Trophoblast cell (in vitro differentiated cells and primary cell): ENCODE results near the gene GABRB2.

Experiments
- DNase-seq, 2 donors: peaks; one replicate each; pipeline ENCODE4 v3.0.0-alpha.2; 2016
- H2AFZ ChIP-seq: 2 replicates; pipeline ENCODE4 v1.6.1; 2013; ENCODE audit warnings: low read length, moderate library complexity, mild to moderate bottlenecking; ENCODE audit not compliant: insufficient read depth, poor library complexity
- H2AK5ac ChIP-seq: 2 replicates; pipeline ENCODE4 v1.6.1; 2013; ENCODE audit warnings: mild to moderate bottlenecking, low read length
- H2BK120ac ChIP-seq: 2 replicates; pipeline ENCODE4 v1.6.1; 2013; ENCODE audit warnings: low read length, mild to moderate bottlenecking, moderate library complexity; ENCODE audit not compliant: insufficient read depth, poor library complexity
- H2BK12ac ChIP-seq: 2 replicates; pipeline ENCODE4 v1.6.1; 2013; ENCODE audit warnings: mild to moderate bottlenecking, low read length, moderate library complexity
- H2BK5ac ChIP-seq: 2 replicates; pipeline ENCODE4 v1.6.1; 2013; ENCODE audit warnings: low read length, low read depth, moderate library complexity, mild to moderate bottlenecking; ENCODE audit not compliant: poor library complexity
- H3K14ac ChIP-seq: 2 replicates; pipeline ENCODE4 v1.6.1; 2013; ENCODE audit warnings: mild to moderate bottlenecking, low read length
- H3K18ac ChIP-seq: 2 replicates; pipeline ENCODE4 v1.6.1; 2013; ENCODE audit warnings: mild to moderate bottlenecking, low read length
- H3K23ac ChIP-seq: 2 replicates; pipeline ENCODE4 v1.6.1; 2013; ENCODE audit warnings: low read length
- H3K27ac ChIP-seq: 2 replicates; pipeline ENCODE4 v1.5.1; 2013; ENCODE audit warnings: low read depth, mild to moderate bottlenecking, inconsistent platforms, low read length, moderate library complexity
- H3K27me3 ChIP-seq: 2 replicates; pipeline ENCODE4 v1.6.1; 2013; ENCODE audit warnings: inconsistent platforms, mild to moderate bottlenecking, low read length, moderate library complexity; ENCODE audit not compliant: insufficient read depth
- H3K36me3 ChIP-seq, 2 experiments: 1 replicate in 1 of 2; 2 replicates in 1 of 2; pipeline ENCODE4 v1.6.1; 2013; ENCODE audit warnings: low read length in 2 of 2, mild to moderate bottlenecking in 2 of 2, moderate library complexity in 1 of 2; ENCODE audit not compliant: insufficient read depth in 2 of 2, control insufficient read depth in 1 of 2
- H3K4ac ChIP-seq: 2 replicates; pipeline ENCODE4 v1.6.1; 2013; ENCODE audit warnings: low read depth, mild to moderate bottlenecking, low read length, moderate library complexity
- H3K4me1 ChIP-seq, 2 experiments: 1 replicate in 1 of 2; 2 replicates in 1 of 2; pipeline ENCODE4 v1.6.1; 2013; ENCODE audit warnings: low read length in 2 of 2, mild to moderate bottlenecking in 2 of 2, moderate library complexity in 1 of 2; ENCODE audit not compliant: insufficient read depth in 2 of 2, control insufficient read depth in 1 of 2
- H3K4me2 ChIP-seq: 2 replicates; pipeline ENCODE4 v1.6.1; 2013; ENCODE audit warnings: inconsistent platforms, mild to moderate bottlenecking, low read length, moderate library complexity
- H3K4me3 ChIP-seq: 2 replicates; pipeline ENCODE4 v1.5.1; 2013; ENCODE audit warnings: mild to moderate bottlenecking, low read depth, low read length, inconsistent platforms
- H3K79me1 ChIP-seq: one replicate; pipeline ENCODE4 v1.6.1; 2013; ENCODE audit warnings: low read length
- H3K79me2 ChIP-seq: 2 replicates; pipeline ENCODE4 v1.6.1; 2013; ENCODE audit warnings: low read length, mild to moderate bottlenecking; ENCODE audit not compliant: control insufficient read depth, insufficient read depth, poor library complexity
- H3K9ac ChIP-seq: 2 replicates; pipeline ENCODE4 v1.6.1; 2013; ENCODE audit warnings: mild to moderate bottlenecking, low read length
- H3K9me3 ChIP-seq: 2 replicates; pipeline ENCODE4 v1.6.1; 2013; ENCODE audit warnings: low read depth, mild to moderate bottlenecking, control low read depth, inconsistent platforms, low read length; ENCODE audit not compliant: insufficient read depth
- H4K12ac ChIP-seq: 2 replicates; pipeline ENCODE4 v1.6.1; 2013; ENCODE audit warnings: low read depth, mild to moderate bottlenecking, low read length, moderate library complexity
- H4K8ac ChIP-seq: 2 replicates; pipeline ENCODE4 v1.6.1; 2013; ENCODE audit warnings: low read depth, mild to moderate bottlenecking, low read length, moderate library complexity
- H4K91ac ChIP-seq: one replicate; pipeline ENCODE4 v1.6.1; 2013; ENCODE audit warnings: low read depth, mild to moderate bottlenecking, low read length, moderate library complexity
- WGBS: extraction: QIAGEN DNeasy Blood & Tissue Kit; methylation state at CpG from one replicate; pipeline ENCODE4 v1.1.7; 2013; ENCODE audit warnings: missing lambda C conversion rate; ENCODE audit not compliant: insufficient read length, insufficient coverage; ENCODE audit errors: extremely low coverage; 5-methylcytosine and 5-hydroxymethylcytosine counted together

Gene GABRB2

DNA sequence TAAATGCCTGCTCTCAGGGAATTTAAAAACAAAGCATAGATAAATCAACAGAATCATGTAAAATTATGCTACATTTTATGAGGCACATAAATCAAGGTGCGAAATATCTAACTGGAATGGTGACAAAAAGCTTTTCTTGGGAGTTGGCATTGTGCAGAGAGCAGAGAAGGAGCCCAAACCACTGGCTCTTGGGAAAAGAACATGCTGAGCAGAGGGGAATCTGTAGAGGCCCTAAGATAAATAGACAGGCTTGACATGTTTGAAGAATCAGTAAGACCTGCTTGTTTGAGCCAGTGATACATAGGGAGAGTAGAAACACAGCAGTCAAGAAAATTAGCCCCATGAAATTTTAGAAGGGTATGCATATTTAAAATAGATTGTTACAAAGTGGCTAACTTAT is 85.8 kb downstream of the GABRB2 start:
- WGBS, result no CpG with 5 or more reads among the region's 1 CpG
- Histone ChIP-seq H3K14ac (no peak overlapping the region), H3K4me1 (no peaks in the 10 kb centered on the region), H3K9me3 (no peaks in the 10 kb centered on the region), H2AK5ac (no peak overlapping the region), H3K79me2 (no peaks in the 10 kb centered on the region), H4K12ac (no peak overlapping the region), H4K8ac (no peak overlapping the region), H3K27ac (no peak overlapping the region), H3K36me3 (no peaks in the 10 kb centered on the region), H2BK5ac (no peak overlapping the region), H2BK12ac (no peak overlapping the region), H3K4ac (no peak overlapping the region), H4K91ac (no peak overlapping the region), H3K4me3 (no peak overlapping the region), H2BK120ac (no peak overlapping the region), H3K9ac (no peak overlapping the region), H3K18ac (no peak overlapping the region), H3K23ac (no peak overlapping the region), H3K27me3 (no peaks in the 10 kb centered on the region), H2AFZ (no peak overlapping the region), H3K4me2 (no peak overlapping the region), H3K79me1 (no peaks in the 10 kb centered on the region)
- DNase-seq, result no peak

DNA sequence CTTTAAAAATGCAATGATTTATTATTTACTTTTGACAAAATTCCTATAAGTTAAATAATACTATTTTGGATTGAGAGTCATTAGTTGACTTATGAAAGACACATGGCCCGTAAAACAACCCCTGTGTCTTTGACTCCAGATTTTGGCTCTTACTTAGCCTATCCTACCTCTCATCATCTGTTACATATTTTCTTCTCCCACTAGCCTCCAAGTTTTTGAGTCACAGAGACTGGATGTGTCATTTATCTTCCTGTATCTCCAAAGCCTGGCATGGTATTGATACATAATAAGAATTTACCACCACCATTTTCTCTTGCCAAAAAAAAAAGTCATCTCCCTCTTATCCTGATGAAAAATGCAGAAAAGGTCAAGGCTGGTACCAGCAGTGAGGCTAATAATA is 99.9 kb downstream of the GABRB2 start:
- H3K27me3 ChIP-seq, result no peaks in the 10 kb centered on the region
- no peak overlapping the region for H3K27ac ChIP-seq
- no peak overlapping the region for H2BK120ac ChIP-seq
- no peak overlapping the region for H2BK5ac ChIP-seq
- no peak overlapping the region for H2AFZ ChIP-seq
- no peak overlapping the region for H3K4me3 ChIP-seq
- H3K36me3 ChIP-seq, result no peaks in the 10 kb centered on the region
- H3K9me3 ChIP-seq, result no peaks in the 10 kb centered on the region
- H2BK12ac ChIP-seq, result no peak overlapping the region
- no peak overlapping the region for H4K12ac ChIP-seq
- no peak for DNase-seq
- H3K14ac ChIP-seq, result no peak overlapping the region
- no peak overlapping the region for H4K8ac ChIP-seq
- H3K79me2 ChIP-seq, result no peaks in the 10 kb centered on the region
- H3K4me2 ChIP-seq, result no peak overlapping the region
- H3K4ac ChIP-seq, result no peak overlapping the region
- H3K23ac ChIP-seq, result no peak overlapping the region
- H4K91ac ChIP-seq, result no peak overlapping the region
- no peaks in the 10 kb centered on the region for H3K4me1 ChIP-seq
- WGBS, result no CpG with 5 or more reads among the region's 1 CpG
- no peaks in the 10 kb centered on the region for H3K79me1 ChIP-seq
- no peak overlapping the region for H3K9ac ChIP-seq
- H2AK5ac ChIP-seq, result no peak overlapping the region
- no peak overlapping the region for H3K18ac ChIP-seq

DNA sequence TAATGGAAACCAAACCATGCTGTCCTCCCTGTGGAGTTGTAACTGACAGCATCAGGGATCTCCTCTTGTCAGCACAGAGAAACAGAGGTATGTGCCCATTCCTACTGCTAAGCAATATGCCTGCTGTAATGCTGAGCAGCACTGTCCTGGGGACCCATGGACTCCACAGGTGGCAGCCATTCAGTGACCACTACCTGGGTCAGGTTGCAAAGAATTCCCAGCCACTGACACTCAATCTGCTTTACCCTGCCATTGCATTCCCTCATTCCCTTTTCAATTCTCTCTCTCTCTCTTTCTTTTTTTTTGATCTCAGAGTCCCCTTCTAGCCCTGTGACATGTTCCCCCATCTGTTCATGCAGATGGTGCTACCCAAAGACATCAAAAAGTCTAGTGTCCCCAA is 104.1 kb downstream of the GABRB2 start:
- H3K18ac ChIP-seq, result no peak overlapping the region

DNA sequence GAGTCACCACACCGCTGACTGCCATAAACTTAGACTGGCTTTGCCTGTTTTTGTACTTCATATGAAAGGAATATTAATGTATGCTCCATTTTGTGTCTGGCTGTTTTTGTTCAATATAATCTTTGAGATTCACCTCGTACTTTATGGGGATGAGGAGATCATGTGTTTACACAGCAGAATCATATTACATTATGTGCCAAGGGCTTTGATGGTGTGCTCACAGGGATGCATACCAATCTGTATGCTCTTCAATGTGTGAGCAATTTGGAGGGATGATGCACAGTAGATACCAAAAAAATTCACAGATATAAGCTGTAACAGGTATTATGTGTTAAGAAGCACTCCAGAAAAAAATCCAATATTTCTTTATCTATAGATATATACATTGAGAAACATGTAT is 113.7 kb downstream of the GABRB2 start:
- H3K4me3 ChIP-seq, result no peak overlapping the region
- no peak overlapping the region for H4K8ac ChIP-seq
- H2BK120ac ChIP-seq, result no peak overlapping the region
- no peak overlapping the region for H2AK5ac ChIP-seq
- H2AFZ ChIP-seq, result no peak overlapping the region
- no peak overlapping the region for H3K4ac ChIP-seq
- H3K14ac ChIP-seq, result no peak overlapping the region
- H3K27me3 ChIP-seq, result no peaks in the 10 kb centered on the region
- H2BK5ac ChIP-seq, result no peak overlapping the region
- H3K9ac ChIP-seq, result no peak overlapping the region
- no peak overlapping the region for H3K27ac ChIP-seq
- no peaks in the 10 kb centered on the region for H3K36me3 ChIP-seq
- H4K91ac ChIP-seq, result no peak overlapping the region
- H3K18ac ChIP-seq, result no peak overlapping the region
- no peak overlapping the region for H3K23ac ChIP-seq
- H3K4me2 ChIP-seq, result no peak overlapping the region
- H3K4me1 ChIP-seq, result no peaks in the 10 kb centered on the region
- no peak overlapping the region for H4K12ac ChIP-seq
- WGBS, result no CpG with 5 or more reads among the region's 2 CpGs
- no peaks in the 10 kb centered on the region for H3K9me3 ChIP-seq
- no peaks in the 10 kb centered on the region for H3K79me1 ChIP-seq
- DNase-seq, result no peak
- no peak overlapping the region for H2BK12ac ChIP-seq
- no peaks in the 10 kb centered on the region for H3K79me2 ChIP-seq

More for the DNA sequence above, 104.1 kb downstream of the GABRB2 start:
- Histone ChIP-seq H3K79me1 (no peaks in the 10 kb centered on the region), H2BK5ac (no peak overlapping the region), H3K4me1 (no peaks in the 10 kb centered on the region), H3K4me2 (no peak overlapping the region), H2AK5ac (no peak overlapping the region), H2BK12ac (no peak overlapping the region), H3K36me3 (no peaks in the 10 kb centered on the region), H3K27ac (no peak overlapping the region), H4K12ac (no peak overlapping the region), H3K9ac (no peak overlapping the region), H4K91ac (no peak overlapping the region), H2AFZ (no peak overlapping the region), H3K4me3 (no peak overlapping the region), H4K8ac (no peak overlapping the region), H2BK120ac (no peak overlapping the region), H3K14ac (no peak overlapping the region), H3K79me2 (no peaks in the 10 kb centered on the region), H3K27me3 (no peaks in the 10 kb centered on the region), H3K4ac (no peak overlapping the region), H3K9me3 (no peaks in the 10 kb centered on the region), H3K23ac (no peak overlapping the region)
- no peak for DNase-seq

DNA sequence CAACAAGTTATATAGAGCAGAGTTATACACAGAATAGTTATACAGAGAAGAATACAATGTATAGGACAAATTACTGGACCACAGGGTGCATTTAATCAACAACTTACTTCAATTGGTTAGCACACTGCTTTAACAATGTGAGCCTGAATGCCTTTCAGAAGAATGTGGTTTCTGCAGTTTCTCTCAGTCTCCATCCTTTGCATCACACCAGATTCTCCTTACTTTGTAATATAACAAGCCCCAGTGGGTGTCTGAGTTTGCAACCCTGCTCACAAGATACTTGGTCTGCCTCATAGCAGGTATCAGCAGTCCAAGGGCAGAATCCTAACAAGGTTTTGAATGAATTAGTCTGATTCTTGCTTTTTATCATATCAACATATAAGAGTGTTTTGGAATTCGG is 114.6 kb downstream of the GABRB2 start:
- no peak overlapping the region for H3K14ac ChIP-seq
- no peak overlapping the region for H2BK5ac ChIP-seq
- no peak overlapping the region for H3K9ac ChIP-seq
- H2AFZ ChIP-seq, result no peak overlapping the region
- no peak overlapping the region for H3K27ac ChIP-seq
- no peak overlapping the region for H2AK5ac ChIP-seq
- no peak overlapping the region for H3K4me2 ChIP-seq
- no peaks in the 10 kb centered on the region for H3K4me1 ChIP-seq
- no CpG with 5 or more reads among the region's 1 CpG for WGBS
- H4K12ac ChIP-seq, result no peak overlapping the region
- no peak overlapping the region for H4K8ac ChIP-seq
- H2BK120ac ChIP-seq, result no peak overlapping the region
- H2BK12ac ChIP-seq, result no peak overlapping the region
- H3K79me1 ChIP-seq, result no peaks in the 10 kb centered on the region
- H3K79me2 ChIP-seq, result no peaks in the 10 kb centered on the region
- H4K91ac ChIP-seq, result no peak overlapping the region
- no peak overlapping the region for H3K23ac ChIP-seq
- no peaks in the 10 kb centered on the region for H3K9me3 ChIP-seq
- DNase-seq, result no peak
- no peaks in the 10 kb centered on the region for H3K27me3 ChIP-seq
- no peak overlapping the region for H3K18ac ChIP-seq
- no peaks in the 10 kb centered on the region for H3K36me3 ChIP-seq
- H3K4me3 ChIP-seq, result no peak overlapping the region
- H3K4ac ChIP-seq, result no peak overlapping the region
